GM13977 (cell line): ENCODE results near the gene GALNT4.

Experiments
- DNase-seq: peaks from one replicate; pipeline ENCODE4 v3.0.0; 2012; ENCODE audit warnings: low spot score
- in situ Hi-C: fragments of 300-500 bp; cut with MboI; formaldehyde crosslinking; loops from one replicate; pipeline ENCODE4 v1.12.0; 2022; ENCODE audit warnings: low sequenced_read_pairs, low pct_unique_long_range_greater_than_20kb, mixed read lengths, inconsistent platforms; ENCODE audit not compliant: unreplicated experiment
- TF ChIP-seq, protein P1 (sequence below): IDR thresholded peaks from 2 replicates; pipeline ENCODE4 v1.5.1; 2012; ENCODE audit warnings: mild to moderate bottlenecking, control low read depth; ENCODE audit not compliant: insufficient read depth; ENCODE audit errors: extremely low read depth, missing control alignments

GALNT4 gene

DNA sequence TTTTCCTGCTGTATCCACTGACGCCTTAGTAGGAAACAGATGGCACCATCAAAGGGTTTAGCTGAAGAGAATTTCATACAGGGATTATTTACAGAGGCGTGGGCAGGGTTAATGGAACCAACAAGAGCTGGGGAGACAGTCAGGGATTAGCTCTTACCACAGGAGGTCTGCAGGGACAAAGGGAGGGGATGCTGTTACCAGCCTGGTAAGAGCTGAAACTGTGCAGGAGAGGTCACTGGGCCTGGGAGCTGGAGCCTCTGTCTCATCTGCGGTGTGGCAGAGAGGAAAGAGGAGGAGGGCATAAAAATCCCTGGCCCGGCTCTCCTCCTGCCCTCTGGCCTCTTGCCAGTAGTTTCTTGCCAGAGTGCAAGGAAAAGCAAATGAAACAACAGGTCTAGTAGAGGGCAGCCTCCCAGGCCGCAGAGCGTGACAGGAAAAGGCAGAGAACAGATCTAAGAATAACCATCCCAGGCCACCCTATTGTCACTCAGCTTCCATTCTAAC, 20.1 kb upstream of the GALNT4 start:
- TF ChIP-seq, protein P1, sequence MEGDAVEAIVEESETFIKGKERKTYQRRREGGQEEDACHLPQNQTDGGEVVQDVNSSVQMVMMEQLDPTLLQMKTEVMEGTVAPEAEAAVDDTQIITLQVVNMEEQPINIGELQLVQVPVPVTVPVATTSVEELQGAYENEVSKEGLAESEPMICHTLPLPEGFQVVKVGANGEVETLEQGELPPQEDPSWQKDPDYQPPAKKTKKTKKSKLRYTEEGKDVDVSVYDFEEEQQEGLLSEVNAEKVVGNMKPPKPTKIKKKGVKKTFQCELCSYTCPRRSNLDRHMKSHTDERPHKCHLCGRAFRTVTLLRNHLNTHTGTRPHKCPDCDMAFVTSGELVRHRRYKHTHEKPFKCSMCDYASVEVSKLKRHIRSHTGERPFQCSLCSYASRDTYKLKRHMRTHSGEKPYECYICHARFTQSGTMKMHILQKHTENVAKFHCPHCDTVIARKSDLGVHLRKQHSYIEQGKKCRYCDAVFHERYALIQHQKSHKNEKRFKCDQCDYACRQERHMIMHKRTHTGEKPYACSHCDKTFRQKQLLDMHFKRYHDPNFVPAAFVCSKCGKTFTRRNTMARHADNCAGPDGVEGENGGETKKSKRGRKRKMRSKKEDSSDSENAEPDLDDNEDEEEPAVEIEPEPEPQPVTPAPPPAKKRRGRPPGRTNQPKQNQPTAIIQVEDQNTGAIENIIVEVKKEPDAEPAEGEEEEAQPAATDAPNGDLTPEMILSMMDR, result no peak
- in situ Hi-C loops, result loop anchor here (25.0 kb wide), 2 partner anchors 718 to 1393 kb away; no protein-coding TSS in a partner anchor
- no peak for DNase-seq

DNA sequence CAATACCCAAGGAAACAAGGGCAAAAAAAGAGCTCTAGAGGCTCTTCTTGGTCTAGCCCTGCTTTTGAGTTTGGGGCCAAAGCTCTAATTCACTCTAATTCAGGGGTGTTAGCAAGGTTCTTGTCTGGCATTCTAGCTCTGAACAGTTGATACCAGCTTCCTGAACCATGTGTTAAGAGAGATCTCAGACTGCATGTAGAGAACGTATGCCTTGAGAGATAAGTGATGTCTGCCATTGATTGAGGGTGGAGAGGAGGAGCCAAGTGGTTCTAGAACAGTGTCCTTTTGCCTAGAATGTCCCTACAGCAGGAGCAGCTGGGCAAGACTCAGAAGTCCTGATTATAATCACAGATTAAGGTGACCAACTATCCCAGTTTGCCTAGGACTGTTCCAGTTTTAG, 19.4 kb upstream of the GALNT4 start:
- DNase-seq, result no peak
- TF ChIP-seq, protein P1, result no peak
- in situ Hi-C loops, result loop anchor here (25.0 kb wide), 2 partner anchors 718 to 1393 kb away; no protein-coding TSS in a partner anchor

DNA sequence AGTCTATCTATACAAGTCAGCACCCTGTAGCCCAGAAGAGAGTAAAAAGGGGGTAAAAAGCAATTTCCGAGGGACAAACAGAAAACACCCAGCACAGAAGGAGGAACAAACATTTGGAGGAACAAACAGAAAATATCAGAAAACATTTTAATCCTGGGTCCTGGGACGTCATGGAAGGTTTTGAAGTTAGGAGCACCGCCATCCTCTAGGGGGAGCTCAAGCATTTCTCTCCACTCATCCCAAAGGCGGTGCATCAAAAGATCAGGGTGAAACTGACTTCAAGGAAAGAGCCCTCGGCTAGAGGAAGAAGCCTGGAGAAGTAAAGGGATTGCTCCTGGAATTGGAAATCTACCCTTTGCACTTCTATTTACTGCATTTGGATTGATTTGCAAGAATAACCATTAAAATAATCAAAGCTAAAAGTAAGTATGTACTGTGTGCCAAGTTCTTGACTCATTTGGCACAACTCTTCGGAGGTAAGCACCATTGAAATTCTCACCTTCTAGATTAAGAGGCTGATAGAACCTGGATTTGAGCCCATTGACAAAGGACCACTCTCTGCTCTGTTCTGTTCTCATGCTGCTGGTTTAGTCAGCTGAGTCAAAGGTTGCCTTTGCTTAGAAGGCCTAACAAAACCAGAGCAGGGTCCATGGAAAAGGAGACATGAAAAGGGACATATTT, 18.5 kb upstream of the GALNT4 start:
- in situ Hi-C loops, result loop anchor here (25.0 kb wide), 2 partner anchors 719 to 1394 kb away; no protein-coding TSS in a partner anchor
- TF ChIP-seq, protein P1, result peak; percentile 91
- peak; percentile 40 for DNase-seq

DNA sequence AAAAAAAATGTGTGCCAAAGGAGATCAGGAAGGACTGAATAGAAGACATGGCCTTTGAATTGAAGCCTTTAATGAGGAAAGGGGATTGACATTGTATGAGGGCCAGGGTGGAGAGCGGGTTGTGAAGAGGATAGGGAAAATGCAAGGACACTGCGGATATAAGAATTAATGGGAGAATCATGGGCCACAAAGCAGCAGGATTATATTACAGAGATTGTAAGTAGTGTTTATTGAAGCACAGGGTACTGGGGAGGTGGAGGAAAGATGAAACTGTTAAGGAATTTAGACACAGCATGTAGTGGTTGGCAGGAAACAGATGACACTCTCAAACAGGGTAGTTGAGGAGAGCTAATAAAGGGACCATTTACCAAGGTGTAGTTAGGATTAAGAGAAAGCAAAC, 17.6 kb upstream of the GALNT4 start:
- in situ Hi-C loops, result loop anchor here (25.0 kb wide), 2 partner anchors 720 to 1395 kb away; no protein-coding TSS in a partner anchor
- TF ChIP-seq, protein P1, result no peak
- no peak for DNase-seq

DNA sequence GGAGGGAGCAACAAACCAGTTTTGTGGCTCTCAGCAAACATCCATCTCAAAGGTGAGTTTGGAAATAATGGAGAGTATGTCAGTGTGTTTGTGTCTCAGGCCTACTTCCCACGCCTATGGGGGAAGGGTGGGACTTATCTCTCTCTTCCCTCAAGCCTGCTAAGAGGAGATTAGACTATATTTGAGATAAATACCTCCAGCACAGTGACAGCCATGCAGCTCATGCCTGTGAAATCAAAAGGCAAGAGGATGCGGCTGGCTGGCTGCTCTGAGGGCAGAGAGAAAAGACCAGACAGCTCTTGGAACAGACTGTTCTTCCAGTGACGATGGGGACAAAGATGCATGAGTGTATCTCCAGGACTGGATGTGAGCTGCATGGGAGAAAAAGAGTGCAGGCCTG, 16.0 kb upstream of the GALNT4 start:
- in situ Hi-C loops, result loop anchor here (25.0 kb wide), 2 partner anchors 722 to 1397 kb away; no protein-coding TSS in a partner anchor
- no peak for DNase-seq
- TF ChIP-seq, protein P1, result no peak

DNA sequence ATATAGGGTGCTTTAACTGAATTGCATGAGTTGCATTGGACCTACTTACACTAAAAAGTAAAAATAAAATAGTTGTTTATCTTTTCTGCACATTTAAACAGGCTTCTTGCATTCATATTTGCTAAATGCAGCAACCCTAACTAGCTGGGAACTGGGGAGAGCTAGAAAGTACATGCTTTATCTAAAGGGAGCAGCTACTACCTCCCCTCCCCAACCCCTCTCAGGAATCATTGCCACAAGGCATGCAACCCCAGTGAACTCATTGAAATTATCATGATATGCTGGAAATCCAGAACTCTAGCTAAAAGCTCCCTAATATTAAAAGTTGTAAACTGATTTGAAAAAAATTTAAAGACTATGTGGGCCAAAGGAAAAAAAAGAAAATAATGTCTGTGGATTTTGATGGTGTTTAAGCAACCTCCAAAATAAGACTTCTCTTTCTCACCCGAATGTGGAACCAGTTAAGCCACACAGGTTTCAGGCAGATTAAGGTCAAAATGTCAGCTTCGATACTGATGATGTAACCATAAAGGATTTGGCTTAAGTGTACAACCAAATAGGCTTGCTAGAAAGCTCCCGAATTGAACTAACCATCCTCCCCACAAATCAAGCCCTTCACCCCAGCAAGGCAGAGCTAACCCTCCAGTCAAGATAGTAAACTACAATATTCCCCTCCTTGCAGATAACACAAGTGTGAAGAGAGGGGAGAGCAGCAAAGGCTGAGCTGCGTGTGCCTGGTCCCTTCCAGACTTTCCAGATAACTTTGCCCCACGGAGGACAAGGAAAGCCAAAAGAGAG, 15.0 kb upstream of the GALNT4 start:
- DNase-seq, result no peak
- in situ Hi-C loops, result loop anchor here (25.0 kb wide), 2 partner anchors 723 to 1398 kb away; no protein-coding TSS in a partner anchor
- TF ChIP-seq, protein P1, result no peak
